Nephron (organoid): ENCODE results near the gene PDIA2.

Source experiments
- H3K27ac Mint-ChIP-seq, 3 experiments: 2 replicates each; pipeline ENCODE4 v1.8.0; 2020; ENCODE audit warnings: mixed read lengths in 3 of 3, mild to moderate bottlenecking in 2 of 3, moderate library complexity in 1 of 3
- H3K27me3 Mint-ChIP-seq: 2 replicates; pipeline ENCODE4 v1.8.0; 2021; ENCODE audit warnings: low read depth, mild to moderate bottlenecking, moderate library complexity, mixed read lengths
- H3K36me3 Mint-ChIP-seq: 2 replicates; pipeline ENCODE4 v1.8.0; 2020; ENCODE audit warnings: low read depth, mixed read lengths
- H3K4me1 Mint-ChIP-seq: 2 replicates; pipeline ENCODE4 v1.8.0; 2020; ENCODE audit warnings: mixed read lengths
- H3K4me3 Mint-ChIP-seq, 3 experiments: 2 replicates each; pipeline ENCODE4 v1.8.0; 2020; ENCODE audit warnings: mild to moderate bottlenecking in 3 of 3, mixed read lengths in 3 of 3, moderate library complexity in 2 of 3
- H3K9me3 Mint-ChIP-seq: 2 replicates; pipeline ENCODE4 v1.8.0; 2020; ENCODE audit warnings: mixed read lengths
- TF ChIP-seq, protein P1 (sequence below), 3 experiments: fragments of 200-600 bp; sonication (generic); IDR thresholded peaks; one replicate each; pipeline ENCODE4 v1.5.0; 2021; ENCODE audit warnings: antibody characterized with exemption in 3 of 3; ENCODE audit not compliant: unreplicated experiment in 3 of 3

PDIA2 gene

DNA sequence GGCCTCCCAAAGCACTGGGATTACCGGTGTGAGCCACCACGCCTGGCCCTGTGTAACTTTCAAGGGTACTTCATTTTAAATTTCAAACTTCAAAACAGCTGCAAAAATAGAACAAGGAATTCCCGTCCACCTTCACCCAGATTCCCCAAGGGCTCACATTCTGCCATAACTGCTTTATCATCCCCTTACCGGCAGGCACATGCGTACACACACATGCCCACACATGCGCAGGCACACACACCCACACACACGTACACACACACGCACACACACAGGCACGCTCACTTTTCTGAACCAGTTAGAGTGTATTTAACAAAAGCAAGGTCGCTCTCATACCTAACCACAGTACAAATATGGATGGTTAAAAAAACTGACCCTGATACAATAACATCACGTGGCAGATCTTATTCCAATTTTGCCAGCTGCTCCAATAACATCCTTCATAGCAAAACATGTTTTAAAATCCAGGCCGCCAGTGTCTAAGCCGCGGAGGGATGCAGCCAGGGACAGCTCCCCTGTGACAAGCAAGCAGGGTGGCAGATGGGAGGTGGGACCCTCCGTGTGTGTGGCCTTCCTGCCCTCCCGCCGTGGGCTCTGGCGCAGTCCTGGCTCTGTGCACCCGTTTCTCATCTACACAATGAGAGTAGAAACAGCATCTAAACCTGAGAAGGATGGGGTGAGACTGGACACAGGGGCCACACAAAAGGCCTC lies 23.1 kb downstream of the PDIA2 start:
- no peaks in the 10 kb centered on the region for H3K27me3 Mint-ChIP-seq
- H3K36me3 Mint-ChIP-seq, result peaks cover 16% of the 10 kb centered on the region
- peak overlapping the region in 1 of 3 experiments; percentile 52 for H3K27ac Mint-ChIP-seq
- H3K9me3 Mint-ChIP-seq, result no peaks in the 10 kb centered on the region
- H3K4me3 Mint-ChIP-seq, result no peak overlapping the region
- peaks cover 5% of the 10 kb centered on the region for H3K4me1 Mint-ChIP-seq
- TF ChIP-seq, protein P1, sequence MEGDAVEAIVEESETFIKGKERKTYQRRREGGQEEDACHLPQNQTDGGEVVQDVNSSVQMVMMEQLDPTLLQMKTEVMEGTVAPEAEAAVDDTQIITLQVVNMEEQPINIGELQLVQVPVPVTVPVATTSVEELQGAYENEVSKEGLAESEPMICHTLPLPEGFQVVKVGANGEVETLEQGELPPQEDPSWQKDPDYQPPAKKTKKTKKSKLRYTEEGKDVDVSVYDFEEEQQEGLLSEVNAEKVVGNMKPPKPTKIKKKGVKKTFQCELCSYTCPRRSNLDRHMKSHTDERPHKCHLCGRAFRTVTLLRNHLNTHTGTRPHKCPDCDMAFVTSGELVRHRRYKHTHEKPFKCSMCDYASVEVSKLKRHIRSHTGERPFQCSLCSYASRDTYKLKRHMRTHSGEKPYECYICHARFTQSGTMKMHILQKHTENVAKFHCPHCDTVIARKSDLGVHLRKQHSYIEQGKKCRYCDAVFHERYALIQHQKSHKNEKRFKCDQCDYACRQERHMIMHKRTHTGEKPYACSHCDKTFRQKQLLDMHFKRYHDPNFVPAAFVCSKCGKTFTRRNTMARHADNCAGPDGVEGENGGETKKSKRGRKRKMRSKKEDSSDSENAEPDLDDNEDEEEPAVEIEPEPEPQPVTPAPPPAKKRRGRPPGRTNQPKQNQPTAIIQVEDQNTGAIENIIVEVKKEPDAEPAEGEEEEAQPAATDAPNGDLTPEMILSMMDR (IDR thresholded peaks at IDR 0.05; ENCODE audit: unreplicated experiment in 3 of 3), result no peak

DNA sequence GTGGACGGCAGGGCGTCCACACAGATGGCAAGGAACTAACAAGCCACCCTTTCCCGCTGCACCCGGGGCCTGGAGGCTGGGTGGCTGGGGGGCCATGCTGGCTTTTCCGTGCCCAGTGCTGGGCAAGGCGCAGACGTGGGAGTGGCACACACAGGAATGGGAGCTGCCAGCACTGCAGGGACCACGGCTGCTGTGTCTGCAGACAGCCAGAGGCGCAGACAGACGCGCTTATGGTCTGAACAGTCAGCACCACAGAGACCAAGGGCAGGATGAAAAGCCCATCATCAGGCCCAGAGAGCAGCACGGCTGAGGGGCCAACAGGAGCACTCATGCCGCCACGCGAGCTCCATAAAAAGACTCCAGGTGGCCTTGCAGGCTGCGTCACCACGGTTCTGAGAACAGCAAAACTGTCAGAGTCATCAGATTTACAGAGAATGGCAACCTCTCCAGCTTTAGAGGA lies 24.0 kb downstream of the PDIA2 start:
- no peaks in the 10 kb centered on the region for H3K9me3 Mint-ChIP-seq
- peaks cover 5% of the 10 kb centered on the region for H3K4me1 Mint-ChIP-seq
- H3K27me3 Mint-ChIP-seq, result no peaks in the 10 kb centered on the region
- TF ChIP-seq, protein P1 (IDR thresholded peaks at IDR 0.05; ENCODE audit: unreplicated experiment in 3 of 3), result no peak
- H3K4me3 Mint-ChIP-seq, result no peak overlapping the region
- H3K27ac Mint-ChIP-seq, result no peak overlapping the region
- peaks cover 17% of the 10 kb centered on the region for H3K36me3 Mint-ChIP-seq

DNA sequence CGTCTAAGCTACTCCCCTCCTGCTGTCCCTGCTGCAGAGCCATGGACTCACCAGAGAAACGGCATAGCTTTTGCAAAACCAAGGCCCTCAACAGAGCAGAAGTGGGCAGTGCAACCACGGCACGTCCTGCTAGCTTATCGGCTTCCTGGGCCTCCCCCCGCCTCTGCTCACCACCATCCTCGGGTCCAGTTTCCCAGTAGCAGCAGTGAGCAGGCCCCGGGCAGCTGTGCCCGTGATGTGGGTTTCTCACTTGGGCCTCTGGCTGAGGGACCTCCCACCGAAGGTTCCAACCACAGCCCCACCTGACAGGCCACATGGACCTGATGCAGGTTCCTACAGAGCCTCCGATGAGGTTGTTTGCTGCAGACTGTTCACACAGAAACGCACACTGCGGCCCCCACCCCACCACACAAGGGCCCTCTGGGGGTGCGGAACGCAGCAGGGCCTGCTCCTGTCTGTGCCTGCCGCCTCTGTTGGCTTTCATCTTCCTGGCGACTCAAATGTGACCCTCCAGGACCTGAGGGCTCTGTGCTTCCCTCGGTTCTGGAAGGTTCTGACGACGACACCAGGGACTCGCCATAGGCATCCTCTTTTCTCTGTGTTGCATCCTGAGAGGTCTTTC lies 24.8 kb downstream of the PDIA2 start:
- Mint-ChIP-seq H3K27me3 (no peaks in the 10 kb centered on the region), H3K27ac (no peak overlapping the region), H3K9me3 (no peaks in the 10 kb centered on the region), H3K4me1 (peaks cover 5% of the 10 kb centered on the region), H3K36me3 (peaks cover 22% of the 10 kb centered on the region), H3K4me3 (no peak overlapping the region)
- TF ChIP-seq, protein P1 (IDR thresholded peaks at IDR 0.05; ENCODE audit: unreplicated experiment in 3 of 3), result no peak

DNA sequence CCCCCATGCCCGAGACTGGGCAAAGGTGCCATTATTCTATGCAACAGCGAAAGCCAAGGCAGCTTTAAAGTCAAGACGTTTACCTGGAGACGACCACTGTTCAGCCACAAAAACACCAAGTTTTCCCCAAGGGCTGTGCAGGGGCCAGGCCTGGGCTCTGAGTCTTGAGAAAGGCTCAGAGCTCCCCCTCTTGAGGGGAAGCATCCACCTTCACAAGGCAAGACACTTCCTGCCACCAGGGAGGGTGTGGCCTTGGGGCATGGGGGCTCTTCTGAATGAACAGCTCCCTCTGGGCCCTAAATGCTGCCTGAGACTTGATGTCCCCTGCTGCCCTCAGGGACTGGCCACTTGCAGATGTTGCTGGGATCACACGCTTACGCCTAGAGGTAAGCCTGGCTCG lies 26.5 kb downstream of the PDIA2 start:
- no peaks in the 10 kb centered on the region for H3K9me3 Mint-ChIP-seq
- H3K27me3 Mint-ChIP-seq, result no peaks in the 10 kb centered on the region
- H3K4me1 Mint-ChIP-seq, result peaks cover 5% of the 10 kb centered on the region
- no peak overlapping the region for H3K27ac Mint-ChIP-seq
- peaks cover 16% of the 10 kb centered on the region for H3K36me3 Mint-ChIP-seq
- TF ChIP-seq, protein P1 (IDR thresholded peaks at IDR 0.05; ENCODE audit: unreplicated experiment in 3 of 3), result no peak
- no peak overlapping the region for H3K4me3 Mint-ChIP-seq

- Mint-ChIP-seq H3K27me3 (no peaks in the 10 kb centered on the region), H3K27ac (no peak overlapping the region), H3K4me3 (no peak overlapping the region), H3K9me3 (no peaks in the 10 kb centered on the region), H3K36me3 (peaks cover 9% of the 10 kb centered on the region), H3K4me1 (no peaks in the 10 kb centered on the region)
- TF ChIP-seq, protein P1 (IDR thresholded peaks at IDR 0.05; ENCODE audit: unreplicated experiment in 3 of 3), result no peak
These were observed 28.8 kb downstream of the PDIA2 start for GRCh38 chr16:311725-312124.

DNA sequence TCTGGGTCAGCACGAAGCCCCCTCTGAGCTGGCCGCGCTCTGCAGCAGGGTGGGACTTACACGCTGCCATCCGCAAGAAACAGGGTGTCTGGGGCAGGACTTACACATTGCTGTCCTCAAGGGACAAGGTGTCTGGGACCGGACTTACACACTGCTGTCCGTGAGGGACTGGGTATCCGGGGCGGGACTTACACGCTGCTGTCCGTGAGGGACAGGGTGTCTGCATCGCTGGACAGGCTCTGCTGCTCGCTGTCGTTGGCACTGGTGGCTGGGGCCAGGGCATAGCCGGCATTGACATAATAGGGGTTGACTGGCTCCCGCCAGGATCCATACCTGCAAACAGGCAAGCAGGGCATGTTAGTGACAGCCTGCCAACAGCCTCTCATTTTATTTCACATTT lies 31.4 kb downstream of the PDIA2 start:
- Mint-ChIP-seq H3K36me3 (peaks cover 13% of the 10 kb centered on the region), H3K9me3 (no peaks in the 10 kb centered on the region), H3K27me3 (no peaks in the 10 kb centered on the region), H3K27ac (no peak overlapping the region), H3K4me3 (no peak overlapping the region), H3K4me1 (peaks cover 5% of the 10 kb centered on the region)
- TF ChIP-seq, protein P1 (IDR thresholded peaks at IDR 0.05; ENCODE audit: unreplicated experiment in 3 of 3), result no peak
